KMS-11 (cell line): Measurements from ENCODE around the gene MAGI2.

ENCODE experiments used
- H2AFZ ChIP-seq: fragments of 200-600 bp; sonication (generic); 2 replicates; pipeline ENCODE4 v1.6.1; 2016; ENCODE audit warnings: antibody characterized with exemption, mixed run types, low read depth
- H3K27ac ChIP-seq: fragments of 200-600 bp; sonication (generic); 2 replicates; pipeline ENCODE4 v1.6.1; 2016; ENCODE audit warnings: mild to moderate bottlenecking, mixed run types
- H3K27me3 ChIP-seq: fragments of 200-600 bp; sonication (generic); 2 replicates; pipeline ENCODE4 v1.6.1; 2017; ENCODE audit warnings: mild to moderate bottlenecking, low read depth, mixed run types, moderate library complexity; ENCODE audit not compliant: insufficient read depth
- H3K36me3 ChIP-seq: fragments of 200-600 bp; sonication (generic); 2 replicates; pipeline ENCODE4 v1.6.1; 2017; ENCODE audit warnings: mild to moderate bottlenecking, mixed run types; ENCODE audit not compliant: insufficient read depth
- H3K4me1 ChIP-seq: fragments of 200-600 bp; sonication (generic); 2 replicates; pipeline ENCODE4 v1.6.1; 2016; ENCODE audit warnings: mild to moderate bottlenecking, low read depth, mixed run types; ENCODE audit not compliant: poor library complexity, severe bottlenecking
- H3K4me2 ChIP-seq: fragments of 200-600 bp; sonication (generic); 2 replicates; pipeline ENCODE4 v1.7.0; 2016; ENCODE audit warnings: mild to moderate bottlenecking, mixed run types
- H3K4me3 ChIP-seq: fragments of 200-600 bp; sonication (generic); IDR thresholded peaks from 2 replicates; pipeline ENCODE4 v1.6.1; 2017; ENCODE audit warnings: low read depth, low read length, mixed read lengths; ENCODE audit not compliant: insufficient read depth
- H3K79me2 ChIP-seq: fragments of 200-600 bp; sonication (generic); 2 replicates; pipeline ENCODE4 v1.6.1; 2016; ENCODE audit warnings: low read depth, mixed run types; ENCODE audit not compliant: insufficient read depth
- H3K9ac ChIP-seq: fragments of 200-600 bp; sonication (generic); 2 replicates; pipeline ENCODE4 v1.6.1; 2016; ENCODE audit warnings: mild to moderate bottlenecking, mixed run types
- H4K20me1 ChIP-seq: fragments of 200-600 bp; sonication (generic); 2 replicates; pipeline ENCODE4 v1.6.1; 2016; ENCODE audit warnings: mild to moderate bottlenecking, mixed run types; ENCODE audit not compliant: insufficient read depth
- CTCF ChIP-seq: fragments of 200-600 bp; sonication (generic); conservative IDR thresholded peaks from 2 replicates; pipeline ENCODE4 v1.6.1; 2017; ENCODE audit warnings: low read depth, mild to moderate bottlenecking, antibody characterized with exemption, low read length, moderate library complexity, mixed read lengths

MAGI2 gene

DNA sequence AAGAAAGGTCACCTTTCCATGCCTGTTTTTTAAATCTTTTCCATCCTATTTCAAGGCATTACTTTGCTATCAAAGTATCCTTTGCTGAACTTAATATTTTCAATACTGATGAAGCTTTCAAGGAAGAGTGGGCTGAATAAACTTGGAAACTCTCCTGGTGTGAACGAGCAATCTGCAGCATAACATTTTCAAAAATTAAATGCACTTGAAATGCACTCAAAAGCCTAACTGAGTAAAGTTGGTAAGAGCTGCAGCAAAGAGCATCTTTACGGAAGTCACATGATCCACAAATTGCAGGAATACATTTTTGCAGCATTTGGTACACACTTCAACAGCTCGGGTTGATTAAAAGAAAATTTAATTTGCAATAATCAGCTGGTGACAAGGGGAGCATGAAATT lies 1287.6 kb downstream of the MAGI2 start:
- TF ChIP-seq CTCF: no peak
- H2AFZ ChIP-seq: no peak overlapping the region
- H4K20me1 ChIP-seq: no peaks in the 10 kb centered on the region
- H3K79me2 ChIP-seq: no peaks in the 10 kb centered on the region
- no peak overlapping the region for H3K9ac ChIP-seq
- H3K36me3 ChIP-seq: no peaks in the 10 kb centered on the region
- no peak overlapping the region for H3K27ac ChIP-seq
- no peaks in the 10 kb centered on the region for H3K27me3 ChIP-seq
- no peaks in the 10 kb centered on the region for H3K4me1 ChIP-seq
- no peak overlapping the region for H3K4me2 ChIP-seq
- no peak overlapping the region for H3K4me3 ChIP-seq

GRCh38 chr7:78165454-78165853 lies 1288.0 kb downstream of the MAGI2 start:
- Histone ChIP-seq H3K4me2 (no peak overlapping the region), H2AFZ (no peak overlapping the region), H3K36me3 (no peaks in the 10 kb centered on the region), H4K20me1 (no peaks in the 10 kb centered on the region), H3K9ac (no peak overlapping the region), H3K79me2 (no peaks in the 10 kb centered on the region), H3K4me1 (no peaks in the 10 kb centered on the region), H3K27me3 (no peaks in the 10 kb centered on the region), H3K4me3 (no peak overlapping the region), H3K27ac (no peak overlapping the region)
- no peak for TF ChIP-seq CTCF

GRCh38 chr7:78164459-78164858 lies 1289.0 kb downstream of the MAGI2 start:
- Histone ChIP-seq H3K27me3 (no peaks in the 10 kb centered on the region), H3K79me2 (no peaks in the 10 kb centered on the region), H3K27ac (no peak overlapping the region), H3K4me1 (no peaks in the 10 kb centered on the region), H3K4me2 (no peak overlapping the region), H3K36me3 (no peaks in the 10 kb centered on the region), H3K9ac (no peak overlapping the region), H2AFZ (no peak overlapping the region), H4K20me1 (no peaks in the 10 kb centered on the region), H3K4me3 (no peak overlapping the region)
- no peak for TF ChIP-seq CTCF

GRCh38 chr7:78161781-78162180 lies 1291.7 kb downstream of the MAGI2 start:
- Histone ChIP-seq H2AFZ (no peak overlapping the region), H4K20me1 (no peaks in the 10 kb centered on the region), H3K4me3 (no peak overlapping the region), H3K27ac (no peak overlapping the region), H3K36me3 (no peaks in the 10 kb centered on the region), H3K79me2 (no peaks in the 10 kb centered on the region), H3K4me1 (no peaks in the 10 kb centered on the region), H3K4me2 (no peak overlapping the region), H3K9ac (no peak overlapping the region), H3K27me3 (no peaks in the 10 kb centered on the region)
- TF ChIP-seq CTCF: no peak

- Histone ChIP-seq H4K20me1 (no peaks in the 10 kb centered on the region), H3K79me2 (no peaks in the 10 kb centered on the region), H2AFZ (no peak overlapping the region), H3K36me3 (no peaks in the 10 kb centered on the region), H3K4me2 (no peak overlapping the region), H3K9ac (no peak overlapping the region), H3K4me3 (no peak overlapping the region), H3K27me3 (no peaks in the 10 kb centered on the region), H3K4me1 (no peaks in the 10 kb centered on the region), H3K27ac (no peak overlapping the region)
- no peak for TF ChIP-seq CTCF
Observed at GRCh38 chr7:78159545-78159944, 1293.9 kb downstream of the MAGI2 start.
